Stimulated activated CD8-positive, alpha-beta memory T cell treated with anti-CD3 and anti-CD28 coated beads, Interleukin-4, amount 100 ng/mL, for 48 hours (primary cell): ENCODE results near the gene KRTAP10-1.

Experiments
- DNase-seq: peaks from one replicate; pipeline ENCODE4 v3.0.0-alpha.2; 2020

KRTAP10-1 gene

DNA sequence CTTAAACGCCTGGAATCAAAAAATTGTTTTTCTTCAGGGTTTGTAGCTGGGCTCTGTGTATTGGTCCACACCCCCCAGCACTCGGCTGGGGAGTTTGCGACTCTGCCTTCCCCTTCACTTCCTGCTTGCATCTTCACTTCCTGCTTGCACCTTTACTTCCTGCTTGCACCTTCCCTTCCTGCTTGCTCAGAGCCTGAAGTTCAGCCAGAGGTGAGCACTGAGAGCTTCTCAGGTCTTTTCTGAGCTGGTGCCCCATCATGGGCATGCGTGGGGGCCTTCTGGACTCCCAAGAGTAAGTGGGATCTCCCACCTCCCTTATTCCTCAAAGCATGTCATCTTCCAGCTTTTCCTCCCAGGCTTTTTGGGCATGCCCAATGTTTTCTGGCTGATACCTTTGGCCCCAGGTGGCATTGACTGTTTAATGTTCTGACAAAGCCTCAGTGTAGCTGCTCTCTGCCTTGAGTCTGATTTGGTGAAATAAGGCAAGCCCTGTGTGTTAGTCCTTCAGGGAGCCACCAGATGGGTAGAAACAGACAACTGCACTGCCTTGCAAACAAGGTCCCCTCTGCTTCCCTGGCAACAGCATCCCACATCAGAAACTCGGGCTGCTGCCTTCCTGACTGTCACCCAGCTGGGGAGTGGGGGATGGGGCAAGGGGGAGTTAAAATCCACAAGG is 7.8 kb upstream of the KRTAP10-1 start:
- DNase-seq = peak; percentile 35

DNA sequence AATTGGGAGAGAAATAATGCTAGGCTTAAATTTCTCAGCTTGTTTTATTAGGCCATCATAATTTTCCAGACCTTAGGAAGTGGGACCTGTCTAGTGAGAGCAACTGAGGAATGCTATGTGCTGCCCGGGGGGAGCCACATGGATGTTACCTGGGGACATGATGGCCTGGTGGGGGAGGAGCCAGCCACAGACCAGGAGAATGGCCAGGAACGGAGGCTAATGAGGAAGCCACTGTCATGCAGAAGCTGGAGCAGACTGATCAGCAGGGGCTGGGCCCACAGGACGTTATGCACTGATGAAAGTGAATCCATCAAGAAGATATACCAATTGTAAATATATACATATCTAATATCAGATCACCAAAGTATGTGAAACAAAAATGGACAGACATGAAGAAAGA is 4.6 kb upstream of the KRTAP10-1 start:
- peak; percentile 10 for DNase-seq

DNA sequence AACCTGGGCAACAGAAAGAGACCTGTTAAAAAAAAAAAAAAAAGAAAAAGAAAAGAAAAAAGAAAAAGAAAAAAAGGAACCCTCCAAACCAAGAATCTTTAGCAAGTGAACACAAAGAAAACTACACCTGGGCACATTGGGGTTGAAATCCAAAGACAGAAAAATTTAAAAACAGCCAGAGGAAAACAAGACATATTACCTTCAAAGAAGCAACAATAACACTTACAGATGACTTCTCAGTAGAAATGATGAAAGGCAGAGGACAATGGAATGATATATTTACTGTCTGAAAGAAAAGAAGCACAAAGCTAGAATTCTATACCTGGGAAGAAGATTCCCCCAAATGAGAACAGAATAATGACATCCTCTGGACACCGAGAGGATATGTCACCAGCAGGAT is 2.7 kb upstream of the KRTAP10-1 start:
- DNase-seq = no peak

DNA sequence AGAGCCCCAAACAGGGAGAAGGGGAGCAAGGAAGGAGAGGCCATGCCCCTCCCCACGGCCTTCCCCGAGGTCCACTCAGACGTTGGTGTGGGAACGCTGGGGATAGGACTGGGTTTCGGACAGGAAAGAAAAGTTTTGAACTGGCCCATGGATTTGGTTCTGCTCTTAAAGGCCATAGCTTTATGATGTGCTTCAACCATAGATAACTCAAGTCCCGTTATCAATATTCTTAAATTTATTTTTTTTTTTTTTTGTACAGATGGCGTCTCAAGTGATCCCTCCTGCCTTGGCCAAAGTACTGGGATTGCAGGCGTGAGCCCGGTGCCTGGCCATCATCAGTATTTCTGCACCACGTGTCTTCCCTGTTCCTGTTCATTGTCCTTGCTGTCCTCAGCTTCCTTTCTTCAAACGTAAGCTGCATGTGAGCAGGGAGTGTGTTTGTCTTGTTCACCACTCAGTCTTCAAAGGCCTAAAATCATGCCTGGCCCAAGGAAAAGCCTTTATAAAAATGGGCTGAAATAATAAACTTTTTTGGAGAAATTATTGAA is 820 bp upstream of the KRTAP10-1 start:
- no peak for DNase-seq

DNA sequence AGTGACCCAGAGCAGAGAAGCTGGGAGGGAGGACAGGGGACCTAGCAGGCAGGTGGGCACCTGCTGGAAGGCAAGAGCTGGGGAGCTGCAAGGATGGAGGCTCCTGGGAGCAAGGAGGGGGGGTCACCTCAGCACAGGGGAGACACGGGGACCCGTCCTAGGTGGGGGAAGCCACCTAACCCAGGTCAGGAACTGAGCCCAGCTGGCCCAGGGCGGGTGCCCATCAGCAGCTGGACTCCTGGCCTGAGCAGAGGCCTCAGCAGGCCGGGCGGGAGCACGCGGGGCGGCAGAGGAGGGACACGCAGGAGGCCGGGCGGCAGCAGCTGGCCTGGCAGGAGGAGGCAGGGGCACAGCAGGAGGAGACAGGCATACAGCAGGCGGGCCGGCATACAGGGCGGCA is 949 bp downstream of the KRTAP10-1 start:
- DNase-seq = peak; percentile 12

DNA sequence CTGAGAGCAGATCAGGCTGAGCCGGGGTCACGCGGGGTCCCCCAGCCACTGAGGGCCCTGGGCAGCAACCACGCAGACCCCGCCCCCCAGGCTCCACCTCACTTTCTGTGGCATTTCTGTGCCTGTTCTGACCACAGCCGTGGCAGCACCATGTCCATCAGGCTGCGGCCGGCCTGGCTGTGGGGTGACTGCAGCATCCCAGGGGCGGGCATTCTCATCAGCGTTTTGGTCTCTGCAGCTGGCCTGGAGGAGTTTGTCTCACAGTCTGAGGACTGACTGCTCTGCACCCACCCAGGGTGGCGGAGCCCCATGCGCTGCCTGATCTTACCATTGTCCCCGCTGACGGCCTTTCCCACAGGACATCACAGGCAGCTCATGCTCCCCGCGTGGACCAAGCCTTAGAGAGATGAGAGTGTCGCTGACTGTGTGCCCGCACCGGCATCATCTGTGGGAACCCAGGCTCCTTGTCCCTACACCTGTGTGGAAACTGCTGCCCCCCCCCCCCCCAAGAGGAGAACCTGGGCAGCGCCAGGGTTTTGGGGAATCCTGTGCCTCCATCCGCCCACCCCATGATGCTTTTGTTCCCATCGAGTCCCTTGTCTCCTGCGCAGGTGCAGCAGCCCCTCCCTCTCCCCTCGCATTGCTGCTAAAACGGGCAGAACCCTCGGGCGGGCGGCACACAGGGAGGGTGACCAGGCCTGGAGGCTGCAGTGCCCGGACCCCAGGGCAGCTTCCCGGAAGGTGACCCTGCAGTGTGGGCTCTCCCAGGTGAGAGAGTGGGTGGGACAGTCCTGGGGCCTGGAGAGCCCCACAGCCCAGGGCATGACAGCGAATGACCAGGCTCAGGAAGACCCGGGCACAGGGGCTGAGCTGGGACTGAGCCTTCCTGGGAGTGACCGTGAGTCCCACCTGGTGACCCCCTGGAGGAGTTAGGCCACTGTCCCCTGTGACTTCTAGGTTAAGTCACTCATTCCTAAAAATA is 1.8 kb downstream of the KRTAP10-1 start:
- no peak for DNase-seq

DNA sequence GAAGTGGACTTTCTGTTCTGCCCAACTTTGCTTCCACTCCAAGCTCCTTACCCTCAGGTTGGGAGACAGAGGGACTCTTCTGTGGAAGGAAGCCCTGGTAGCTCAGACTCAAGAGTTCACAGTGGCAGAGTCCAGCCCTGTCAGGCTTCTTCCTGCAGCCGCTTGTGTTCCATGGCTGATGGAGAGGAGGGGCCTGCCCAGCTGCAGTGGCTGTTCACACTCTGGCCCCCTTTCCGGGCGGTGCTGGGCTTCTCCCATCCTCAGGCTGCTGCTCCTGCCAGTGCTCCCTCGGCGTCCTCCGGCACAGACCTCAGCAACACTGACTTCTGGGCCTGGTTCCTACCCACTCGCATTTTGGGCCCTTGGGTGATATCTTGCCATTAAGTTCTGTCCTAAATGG is 4.0 kb downstream of the KRTAP10-1 start:
- no peak for DNase-seq

DNA sequence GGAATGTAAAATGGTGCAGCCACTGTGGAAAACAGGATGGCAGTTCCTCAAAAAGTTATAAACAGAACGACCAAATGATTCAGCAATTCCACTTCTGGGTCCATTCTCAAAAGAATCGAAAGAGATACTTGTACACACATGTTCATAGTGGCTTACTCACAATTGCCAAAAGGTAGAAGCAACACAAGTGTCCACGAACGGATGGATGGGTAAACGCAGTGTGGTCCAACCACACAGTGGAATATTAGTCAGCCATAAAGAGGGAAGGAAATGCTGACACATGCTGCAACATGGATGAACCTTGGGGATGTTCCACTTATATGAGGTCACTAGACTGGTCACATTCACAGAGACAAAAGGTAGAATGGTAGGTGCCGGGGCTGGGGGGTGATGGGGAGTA is 5.3 kb downstream of the KRTAP10-1 start:
- no peak for DNase-seq

DNA sequence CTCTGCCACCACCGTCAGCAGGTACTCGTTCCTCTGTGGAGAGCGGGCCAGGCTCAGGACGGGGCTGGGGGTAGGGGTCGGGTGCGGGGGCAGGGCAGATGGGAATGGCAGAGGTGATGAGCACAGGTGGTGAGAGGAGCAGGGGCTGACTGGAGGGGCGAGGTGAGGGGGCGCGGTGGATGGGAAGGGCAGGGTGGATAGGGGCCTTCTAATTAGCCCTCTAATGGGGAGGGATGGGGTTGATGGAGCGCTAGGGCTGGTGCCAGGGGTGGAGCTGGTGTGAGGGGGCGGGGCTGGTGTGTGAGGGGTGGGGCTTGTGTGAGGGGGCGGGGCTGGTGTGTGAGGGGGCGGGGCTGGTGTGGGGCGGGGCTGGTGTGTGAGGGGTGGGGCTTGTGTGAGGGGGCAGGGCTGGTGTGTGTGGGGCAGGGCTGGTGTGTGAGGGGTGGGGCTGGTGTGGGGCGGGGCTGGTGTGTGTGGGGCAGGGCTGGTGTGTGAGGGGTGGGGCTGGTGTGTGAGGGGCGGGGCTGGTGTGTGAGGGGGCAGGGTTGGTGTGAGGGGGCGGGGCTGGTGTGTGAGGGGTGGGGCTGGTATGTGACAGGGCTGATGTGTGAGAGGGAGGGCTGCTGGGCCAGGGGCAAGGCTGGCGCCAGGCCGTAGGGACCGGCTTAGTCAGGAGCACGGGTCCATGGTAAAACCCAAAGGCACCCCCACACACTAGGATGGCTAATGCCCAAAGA is 5.9 kb downstream of the KRTAP10-1 start:
- DNase-seq = no peak

DNA sequence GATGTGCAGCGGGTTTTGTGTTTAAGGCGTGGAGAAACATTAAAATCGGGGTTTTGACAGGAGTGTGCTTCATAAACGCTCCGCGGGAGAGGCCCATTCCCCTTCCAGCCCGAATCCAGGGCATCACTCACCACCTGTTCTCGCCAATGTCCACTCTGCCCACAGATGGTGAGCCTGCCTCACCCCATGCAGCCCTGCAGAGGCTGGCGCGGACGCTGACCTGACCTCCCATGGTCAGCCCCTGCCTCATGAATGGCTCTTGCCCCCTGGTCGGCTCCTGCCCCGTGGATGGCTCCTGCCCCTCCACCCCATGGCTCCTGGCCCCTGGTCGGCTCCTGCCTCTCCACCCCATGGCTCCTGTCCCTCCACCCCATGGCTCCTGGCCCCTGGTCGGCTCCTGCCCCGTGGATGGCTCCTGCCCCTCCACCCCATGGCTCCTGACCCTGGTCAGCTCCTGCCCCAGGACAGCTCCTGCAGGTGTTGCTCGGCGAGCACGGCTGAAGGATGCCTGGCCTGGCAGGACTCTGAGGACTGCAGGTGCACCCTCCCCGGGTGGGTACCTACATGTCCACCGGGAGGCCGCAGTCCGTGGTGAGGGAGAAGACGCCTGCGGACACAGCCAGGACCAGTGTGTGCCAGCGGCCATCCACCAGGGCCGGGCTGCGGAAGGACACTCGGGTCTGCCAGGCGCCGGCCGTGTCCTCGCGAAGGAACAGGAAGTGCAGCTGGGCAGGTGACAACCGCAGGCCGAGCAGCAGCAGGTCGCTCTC is 6.7 kb downstream of the KRTAP10-1 start:
- no peak for DNase-seq

DNA sequence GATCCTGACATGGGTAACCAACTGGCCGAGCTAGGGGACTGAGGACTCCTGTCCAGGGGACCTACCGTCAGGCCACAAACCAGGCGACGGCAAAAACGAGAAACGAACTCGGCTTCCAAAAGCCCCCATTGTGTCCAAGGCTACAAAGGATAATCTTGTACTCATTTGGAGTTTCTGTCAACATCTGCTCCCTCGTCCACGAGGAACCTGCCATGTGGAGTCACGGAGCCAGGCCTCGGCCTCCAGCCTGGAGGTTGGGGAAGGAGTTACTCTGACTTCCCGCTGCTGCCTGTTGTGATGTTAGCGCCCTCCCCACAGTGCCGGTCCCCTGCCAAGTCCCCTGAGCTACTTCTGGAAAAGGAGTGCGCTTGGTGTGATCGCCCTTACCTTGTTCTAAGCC is 7.3 kb downstream of the KRTAP10-1 start:
- no peak for DNase-seq

DNA sequence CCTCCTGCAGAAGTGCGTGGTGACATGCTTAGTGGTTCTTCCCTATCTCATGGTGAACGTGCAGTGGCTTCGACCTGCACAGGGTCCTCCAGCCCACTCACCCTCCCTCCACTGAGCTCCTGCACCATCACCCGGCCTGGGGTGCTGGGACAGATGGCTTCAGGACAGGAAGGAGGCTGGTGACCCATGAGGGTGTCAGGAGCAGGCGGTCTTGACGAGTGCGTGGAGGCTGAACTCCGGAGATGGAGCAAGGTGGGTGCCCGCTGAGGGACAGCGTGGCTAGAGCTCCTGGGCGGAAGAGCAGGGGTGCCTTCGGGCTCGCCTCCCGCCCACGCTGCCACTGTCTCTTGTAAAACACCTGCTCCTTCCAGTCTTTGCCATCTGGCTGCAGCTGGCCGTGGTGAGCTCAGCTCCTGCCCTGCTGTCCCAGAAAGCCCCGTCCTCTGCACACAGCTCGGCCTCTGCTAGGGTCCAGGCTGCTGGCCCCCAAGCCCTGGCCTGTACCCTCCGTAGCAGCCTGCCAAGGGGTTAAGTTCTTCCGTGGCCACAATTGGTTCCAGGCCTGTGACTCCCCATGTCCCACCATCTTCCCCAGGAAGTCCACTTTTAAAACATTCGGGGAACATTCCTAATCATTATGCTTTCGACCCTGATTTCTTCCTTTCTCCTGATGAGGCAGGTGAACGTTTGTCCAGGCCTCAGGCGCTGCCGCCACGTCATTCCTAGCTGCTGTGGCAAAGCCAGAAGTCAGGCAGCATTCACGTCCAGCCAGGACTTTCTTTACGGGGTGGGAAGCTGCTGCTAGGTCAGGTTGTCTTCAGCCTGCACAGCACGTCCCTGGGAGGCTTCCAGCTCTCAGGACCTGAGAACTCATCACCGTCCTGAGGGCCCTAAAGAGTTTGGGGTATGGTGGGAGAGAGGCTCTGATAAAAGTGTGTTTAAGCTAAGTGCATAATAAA is 8.1 kb downstream of the KRTAP10-1 start:
- DNase-seq = no peak

DNA sequence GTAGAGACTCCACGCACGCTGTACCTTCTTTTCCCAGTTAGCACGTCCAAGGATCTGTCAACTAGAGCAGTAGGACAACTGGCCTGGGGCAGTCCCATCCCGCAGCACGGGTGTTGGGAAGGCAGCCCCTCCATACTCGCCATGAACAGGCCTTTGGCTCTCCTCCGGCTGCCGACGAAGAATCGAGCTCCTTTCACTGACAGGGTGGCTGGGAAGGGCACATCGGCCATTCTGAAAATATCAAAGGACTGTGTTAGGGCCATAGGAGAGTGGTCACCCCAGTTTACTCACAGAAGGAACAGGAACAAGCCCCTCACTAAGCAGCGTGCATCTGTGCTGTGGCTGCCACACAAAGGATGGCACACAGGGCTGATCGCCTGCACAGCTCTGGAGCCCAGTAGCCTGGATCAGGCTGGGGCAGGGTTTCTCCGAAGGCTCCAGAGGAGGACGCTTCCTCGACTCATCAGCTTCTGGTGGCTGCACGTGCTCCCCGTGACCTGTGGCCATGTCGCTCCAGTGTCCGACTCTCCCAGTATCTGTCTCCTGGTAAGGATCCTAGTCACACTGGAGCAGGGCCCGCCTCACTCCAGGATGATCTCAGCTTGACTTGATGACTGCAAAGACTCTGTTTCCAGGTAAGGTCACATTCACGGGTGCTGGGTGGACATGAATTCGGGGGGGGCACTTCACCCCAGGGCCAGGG is 8.9 kb downstream of the KRTAP10-1 start:
- no peak for DNase-seq

DNA sequence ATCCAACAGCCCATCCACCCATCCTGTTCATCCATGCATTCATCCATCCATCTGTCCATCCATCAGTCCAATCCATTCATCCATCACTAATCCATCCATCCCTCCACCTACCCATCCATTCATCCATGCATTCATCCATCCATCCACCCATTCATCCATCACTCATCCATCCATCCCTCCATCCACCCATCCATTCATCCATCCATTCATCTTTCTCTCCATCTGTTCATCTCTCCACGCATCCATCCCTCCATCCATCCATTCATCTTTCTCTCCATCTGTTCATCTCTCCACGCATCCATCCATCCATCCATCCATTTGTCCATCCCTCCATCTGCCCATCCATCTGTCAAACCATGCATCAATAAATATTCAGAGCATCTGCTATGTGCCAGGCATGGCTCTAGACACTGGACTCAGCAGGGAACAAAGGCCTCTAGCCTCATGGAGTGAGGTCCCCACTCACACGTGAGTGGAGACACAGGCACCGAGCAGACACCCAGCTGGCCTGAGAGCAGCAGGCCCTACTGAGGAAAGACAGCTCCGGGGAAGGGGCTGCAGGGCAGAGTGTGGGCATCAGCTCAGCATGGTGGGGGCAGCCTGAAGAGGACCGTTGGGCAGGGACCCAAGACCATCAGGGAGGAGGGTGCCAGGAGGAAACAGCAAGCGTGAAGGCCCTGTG is 9.6 kb downstream of the KRTAP10-1 start:
- no peak for DNase-seq

DNA sequence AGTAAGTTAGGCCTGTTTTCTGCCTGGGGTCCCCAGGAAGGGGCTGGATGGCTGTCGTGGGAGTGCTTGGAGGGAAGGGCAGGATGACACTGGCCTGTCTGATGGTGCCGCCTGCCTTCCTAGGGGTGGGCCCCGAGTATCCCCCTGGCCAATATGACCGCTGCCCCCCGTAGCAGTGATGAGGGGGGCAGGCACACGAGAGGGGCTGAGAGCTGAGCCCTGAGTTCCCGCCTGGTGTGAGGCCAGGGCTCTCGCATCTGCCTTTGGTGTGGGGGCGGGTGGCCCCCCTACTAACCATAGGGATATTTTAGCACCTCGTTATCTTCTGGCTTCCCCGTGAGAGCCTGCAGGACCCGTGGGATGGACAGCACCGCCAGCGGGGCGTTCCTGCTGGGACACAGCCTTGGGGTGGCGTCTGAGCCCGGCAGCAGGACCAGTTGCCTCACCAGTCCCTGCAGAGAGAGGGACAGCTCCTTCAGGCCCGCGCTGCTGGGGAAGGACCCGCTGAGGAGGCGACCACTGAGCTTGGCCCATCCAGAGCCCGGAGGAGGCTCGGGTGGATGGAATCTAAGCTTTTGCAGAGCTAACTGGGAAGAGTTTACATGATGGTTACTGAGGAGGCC is 10.4 kb downstream of the KRTAP10-1 start:
- DNase-seq = no peak

DNA sequence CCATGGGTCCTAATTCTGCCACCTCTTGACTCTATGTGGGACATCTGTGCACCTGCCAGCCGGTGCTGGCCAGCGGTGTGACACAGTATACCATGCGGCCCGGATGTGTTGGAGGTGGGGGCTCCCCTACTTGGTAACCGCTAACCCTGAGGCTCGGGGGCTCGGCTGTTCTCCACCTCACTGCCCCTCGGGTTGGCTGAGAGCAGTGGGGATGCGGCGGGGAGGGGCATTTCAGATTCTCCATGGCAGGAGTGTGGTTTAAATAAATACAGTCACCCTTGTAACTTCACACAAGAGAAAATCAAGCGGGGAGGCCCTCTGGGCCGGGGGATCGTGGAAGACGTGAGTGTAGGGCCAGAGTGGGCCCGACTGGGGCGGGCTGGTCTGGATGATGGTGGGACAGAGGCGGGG is 11.0 kb downstream of the KRTAP10-1 start:
- DNase-seq = no peak

DNA sequence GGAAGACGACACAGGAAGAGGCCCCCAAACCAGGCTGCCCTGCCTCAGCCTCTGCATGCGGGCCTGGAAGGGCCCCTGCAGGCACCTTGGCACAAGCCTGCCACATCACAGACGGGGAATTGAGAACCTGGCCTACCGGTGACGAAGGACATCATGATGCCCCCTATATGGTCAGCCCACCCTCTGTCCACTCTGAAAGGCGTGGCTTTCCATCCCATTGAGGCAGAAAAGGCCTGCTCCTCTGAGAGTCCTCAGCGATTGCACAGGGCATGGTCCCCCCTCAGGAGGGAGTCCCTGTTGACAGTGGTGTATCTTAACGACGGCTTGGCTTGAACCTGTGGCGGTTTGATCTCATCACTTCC is 11.4 kb downstream of the KRTAP10-1 start:
- DNase-seq = no peak

DNA sequence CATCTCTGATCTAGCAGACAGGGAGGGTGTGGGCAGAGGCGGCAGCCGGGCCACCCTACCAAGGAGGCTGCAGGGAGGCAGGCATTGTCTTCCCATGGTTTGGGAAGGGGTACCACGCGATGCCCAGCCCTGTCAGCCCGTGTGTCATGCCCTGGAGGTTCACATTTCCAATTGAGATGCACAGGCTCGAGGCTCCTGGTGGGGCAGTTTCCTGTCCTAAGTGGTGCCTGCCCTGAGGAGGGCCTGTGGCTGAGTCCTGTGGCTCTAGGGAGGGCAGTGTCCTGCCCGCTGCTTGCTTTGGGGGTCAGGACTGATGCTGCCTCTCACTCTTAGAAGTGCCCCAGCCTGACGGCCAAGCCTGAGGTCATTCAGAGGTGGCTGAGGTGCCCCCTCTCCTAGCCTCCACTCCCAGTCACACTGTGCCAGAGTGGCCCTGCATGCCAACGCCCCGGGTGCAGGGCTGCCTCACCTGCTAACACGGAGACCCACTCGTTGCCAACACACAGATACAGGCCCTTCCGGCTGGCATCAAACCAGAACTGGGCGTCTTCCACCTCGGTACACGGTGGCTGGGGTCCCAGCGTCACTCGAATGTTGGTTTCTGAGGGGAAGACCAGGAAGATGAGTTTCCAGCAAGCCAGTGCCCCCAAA is 11.9 kb downstream of the KRTAP10-1 start:
- DNase-seq = no peak
